ENCODE results near the gene RFESD. TPM values are rescaled to one million over a fixed set of nuclear protein-coding genes. Genes with fewer than 3 reads are reported as not detected.

The RFESD gene
- total and polyA plus RNA-seq, 2 of the 4 experiments (the other 2 are of a cell fraction): 1.5 to 2.7 TPM

DNA sequence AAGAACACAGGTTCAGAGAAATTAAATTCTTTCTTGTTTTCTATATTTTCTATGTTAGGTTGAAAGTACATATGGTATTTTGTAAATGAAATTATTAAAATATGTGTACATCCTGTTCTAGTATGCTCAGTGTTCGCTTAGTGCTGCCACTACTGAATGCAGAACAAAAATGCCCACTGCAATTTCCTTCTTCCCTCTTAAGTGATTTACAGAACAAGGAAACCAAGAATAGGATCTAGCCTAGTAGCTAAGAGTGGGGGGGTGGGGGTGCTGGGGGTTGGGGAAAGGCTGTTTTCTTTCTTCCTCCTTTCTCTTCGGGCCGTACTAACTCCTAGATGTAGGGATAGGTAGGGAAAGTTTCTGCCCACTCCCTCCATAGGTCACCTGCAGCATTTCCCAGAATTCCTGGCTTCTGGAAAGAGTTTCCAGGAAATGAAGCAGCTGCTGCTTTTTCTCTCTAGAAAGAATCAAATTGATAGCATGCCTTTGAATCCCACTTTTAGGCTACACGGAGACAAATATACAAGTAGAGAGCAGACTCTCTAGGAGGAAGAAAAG is 20.6 kb downstream of the RFESD start:
- DNase-seq: no peak
- no peak overlapping the region for H3K18ac ChIP-seq (ENCODE audit: low read depth, low read length)
- no peak overlapping the region for H3K4me2 ChIP-seq (ENCODE audit: low read depth, low read length)
- H2BK5ac ChIP-seq (ENCODE audit: low read depth, low read length, poor library complexity, severe bottlenecking): no peak overlapping the region
- no peak overlapping the region for H3K4me3 ChIP-seq (ENCODE audit: insufficient read depth, low read depth, low read length)
- no peaks in the 10 kb centered on the region for H3K36me3 ChIP-seq (ENCODE audit: control insufficient read depth, insufficient read depth, low read length)
- no peak overlapping the region for H2BK120ac ChIP-seq (ENCODE audit: low read depth, low read length)
- no peak overlapping the region for H2AK9ac ChIP-seq (replicated peaks; ENCODE audit: low read depth, low read length, poor library complexity)
- no peak overlapping the region for H3K14ac ChIP-seq (replicated peaks; ENCODE audit: low read depth, low read length)
- dilution Hi-C loops (cut with HindIII; ENCODE audit: low sequenced_read_pairs, unreplicated experiment): no loop called here
- ChIA-PET POLR2A (ENCODE audit: unreplicated experiment) (no interaction called here), CTCF (interaction anchor here (0.6 to 1.1 kb wide), 2 partner anchors 180 to 182 kb away, joined by 3 to 4 read pairs; no protein-coding TSS in a partner anchor)
- no peak for ATAC-seq (ENCODE audit: low read depth)
- no peaks in the 10 kb centered on the region for H4K20me1 ChIP-seq (ENCODE audit: insufficient read depth, low read length)
- H3K4ac ChIP-seq (ENCODE audit: low read depth, low read length): no peak overlapping the region
- WGBS, 2 experiments (ENCODE audit: extremely low coverage in 2 of 2, insufficient read length in 1 of 2): no CpG with 5 or more reads among the region's 4 CpGs
- no peak overlapping the region for H3K27ac ChIP-seq (ENCODE audit: insufficient read depth, low read length)
- no peak overlapping the region for H4K8ac ChIP-seq (ENCODE audit: low read depth in 2 of 2, low read length in 2 of 2)
- no peak overlapping the region for H2BK15ac ChIP-seq (ENCODE audit: low read depth, low read length)
- no peak overlapping the region for H3K56ac ChIP-seq (ENCODE audit: extremely low read depth, insufficient read depth, low read length)
- H2AFZ ChIP-seq (replicated peaks; ENCODE audit: low read length, poor library complexity): no peak overlapping the region
- 0 out of 2 replicates have a peak overlapping the region, but pooled peaks have one; percentile 12 for H2BK20ac ChIP-seq (ENCODE audit: low read depth, low read length)
- no TSS peak for BruUV-seq (replicated peaks)
- in situ Hi-C loops (cut with MboI; ENCODE audit: low sequenced_read_pairs): loop anchor here (5.0 to 10.0 kb wide), 2 partner anchors 65 to 178 kb away; partner anchors contain the start of gene RHOBTB3
- H3K9ac ChIP-seq (ENCODE audit: low read depth, low read length): no peak overlapping the region
- H3K79me1 ChIP-seq (ENCODE audit: low read depth in 1 of 2, low read length in 2 of 2): peaks cover 0 to 7% of the 10 kb centered on the region in 2 experiments; a peak in 1 of 4 replicates
- H3K9me3 ChIP-seq (ENCODE audit: control insufficient read depth, insufficient read depth, low read length): no peaks in the 10 kb centered on the region
- H3K27me3 ChIP-seq (ENCODE audit: control insufficient read depth, insufficient read depth, low read length): no peaks in the 10 kb centered on the region
- H2AK5ac ChIP-seq (ENCODE audit: low read depth, low read length): no peak overlapping the region
- intact Hi-C loops (cut with micrococcal nuclease): no loop called here
- no peak overlapping the region for H3K23ac ChIP-seq (ENCODE audit: low read depth, low read length)
- no peak overlapping the region for H4K5ac ChIP-seq (ENCODE audit: low read depth, low read length)
- H3K4me1 ChIP-seq (ENCODE audit: control insufficient read depth, insufficient read depth, low read length): peaks cover 14% of the 10 kb centered on the region
- TF ChIP-seq RFX5 (IDR thresholded peaks at IDR 0.05; ENCODE audit: low read depth, low read length) (no peak), SMC3 (IDR thresholded peaks at IDR 0.05; ENCODE audit: low read depth, low read length) (no peak)
- peaks cover 4% of the 10 kb centered on the region for H3K9me1 ChIP-seq (ENCODE audit: insufficient read depth, low read length)
- H4K91ac ChIP-seq (ENCODE audit: insufficient read depth, low read depth, low read length): no peak overlapping the region

All from IMR-90 (cell line).